Endodermal cell (in vitro differentiated cells): Measurements from ENCODE around the gene CSF1. TPM values are rescaled to one million over a fixed set of nuclear protein-coding genes. Genes with fewer than 3 reads are reported as not detected.

Experiments
- DNase-seq: peaks from one replicate; pipeline ENCODE4 v3.0.0-alpha.2; 2017
- H3K27ac ChIP-seq: 2 replicates; pipeline ENCODE4 v1.5.1; 2013; ENCODE audit warnings: mild to moderate bottlenecking, low read depth, low read length, moderate library complexity
- H3K27me3 ChIP-seq: 2 replicates; pipeline ENCODE4 v1.6.1; 2013; ENCODE audit warnings: mild to moderate bottlenecking, low read length, moderate library complexity; ENCODE audit not compliant: insufficient read depth, control insufficient read depth, poor library complexity, severe bottlenecking
- H3K36me3 ChIP-seq: 2 replicates; pipeline ENCODE4 v1.7.0; 2013; ENCODE audit warnings: mild to moderate bottlenecking, low read length, moderate library complexity; ENCODE audit not compliant: control insufficient read depth, insufficient read depth
- H3K4me1 ChIP-seq: one replicate; pipeline ENCODE4 v1.7.0; 2013; ENCODE audit warnings: low read length; ENCODE audit not compliant: control insufficient read depth, insufficient read depth
- H3K4me3 ChIP-seq: 2 replicates; pipeline ENCODE4 v1.5.1; 2013; ENCODE audit warnings: mild to moderate bottlenecking, low read length, moderate library complexity
- H3K9ac ChIP-seq: 2 replicates; pipeline ENCODE4 v1.6.1; 2013; ENCODE audit warnings: mild to moderate bottlenecking, low read length, moderate library complexity; ENCODE audit not compliant: poor library complexity, severe bottlenecking; ENCODE audit errors: extremely low read depth
- H3K9me3 ChIP-seq: 2 replicates; pipeline ENCODE4 v1.6.1; 2013; ENCODE audit warnings: mild to moderate bottlenecking, low read length, moderate library complexity; ENCODE audit not compliant: control insufficient read depth
- H3K27ac Mint-ChIP-seq: 2 replicates; pipeline ENCODE4 v1.8.0; 2020; ENCODE audit warnings: mixed read lengths
- H3K27me3 Mint-ChIP-seq: 2 replicates; pipeline ENCODE4 v1.8.0; 2021; ENCODE audit warnings: mild to moderate bottlenecking, mixed read lengths; ENCODE audit not compliant: insufficient read depth
- H3K36me3 Mint-ChIP-seq: 2 replicates; pipeline ENCODE4 v1.8.0; 2020; ENCODE audit warnings: low read depth, mixed read lengths
- H3K4me1 Mint-ChIP-seq: 2 replicates; pipeline ENCODE4 v1.8.0; 2020; ENCODE audit warnings: mixed read lengths
- H3K4me3 Mint-ChIP-seq: 2 replicates; pipeline ENCODE4 v1.8.0; 2020; ENCODE audit warnings: mild to moderate bottlenecking, moderate library complexity, mixed read lengths
- H3K9me3 Mint-ChIP-seq: 2 replicates; pipeline ENCODE4 v1.8.0; 2020; ENCODE audit warnings: mild to moderate bottlenecking, mixed read lengths
- WGBS, 2 experiments: methylation state at CpG; one replicate each; pipeline versions ENCODE4 v1.1.5 to v1.1.7; 2013; ENCODE audit warnings: missing lambda C conversion rate in 2 of 2, mixed read lengths in 1 of 2; ENCODE audit not compliant: insufficient coverage in 1 of 2, insufficient read length in 1 of 2; 5-methylcytosine and 5-hydroxymethylcytosine counted together
- total RNA-seq, 2 donors: library from RNA; stranded (reverse); fragmentation: NEBNext Ultra II Directional in 1 of 2; extraction: Animal tissue kit (Norgen Biotek cat#: 25700) in 1 of 2; gene quantifications; 2 replicates in 1 of 2; 3 replicates in 1 of 2; pipeline ENCODE4 v1.2.1, GENCODE V29; 2021
- TF ChIP-seq, protein P1 (sequence below): fragments of 200-600 bp; sonication (generic); conservative IDR thresholded peaks from 2 replicates; pipeline ENCODE4 v1.5.0; 2021; ENCODE audit warnings: antibody characterized with exemption, mild to moderate bottlenecking

Gene CSF1
- total RNA-seq, 2 donors from 2014 or later, result 1.0 to 2.1 TPM

GRCh38 chr1:109889094-109889493 lies 21.6 kb upstream of the CSF1 start:
- H3K36me3 Mint-ChIP-seq, result no peaks in the 10 kb centered on the region
- H3K27ac ChIP-seq, result no peak overlapping the region
- H3K27me3 Mint-ChIP-seq, result peaks cover 16% of the 10 kb centered on the region
- peaks cover 5% of the 10 kb centered on the region for H3K4me1 ChIP-seq
- no peak overlapping the region for H3K4me3 Mint-ChIP-seq
- 93 to 96% methylated on average over 3 of the region's 3 CpGs for WGBS, 2 experiments
- no peaks in the 10 kb centered on the region for H3K9me3 ChIP-seq
- no peak overlapping the region for H3K9ac ChIP-seq
- H3K27ac Mint-ChIP-seq, result no peak overlapping the region
- TF ChIP-seq, protein P1, sequence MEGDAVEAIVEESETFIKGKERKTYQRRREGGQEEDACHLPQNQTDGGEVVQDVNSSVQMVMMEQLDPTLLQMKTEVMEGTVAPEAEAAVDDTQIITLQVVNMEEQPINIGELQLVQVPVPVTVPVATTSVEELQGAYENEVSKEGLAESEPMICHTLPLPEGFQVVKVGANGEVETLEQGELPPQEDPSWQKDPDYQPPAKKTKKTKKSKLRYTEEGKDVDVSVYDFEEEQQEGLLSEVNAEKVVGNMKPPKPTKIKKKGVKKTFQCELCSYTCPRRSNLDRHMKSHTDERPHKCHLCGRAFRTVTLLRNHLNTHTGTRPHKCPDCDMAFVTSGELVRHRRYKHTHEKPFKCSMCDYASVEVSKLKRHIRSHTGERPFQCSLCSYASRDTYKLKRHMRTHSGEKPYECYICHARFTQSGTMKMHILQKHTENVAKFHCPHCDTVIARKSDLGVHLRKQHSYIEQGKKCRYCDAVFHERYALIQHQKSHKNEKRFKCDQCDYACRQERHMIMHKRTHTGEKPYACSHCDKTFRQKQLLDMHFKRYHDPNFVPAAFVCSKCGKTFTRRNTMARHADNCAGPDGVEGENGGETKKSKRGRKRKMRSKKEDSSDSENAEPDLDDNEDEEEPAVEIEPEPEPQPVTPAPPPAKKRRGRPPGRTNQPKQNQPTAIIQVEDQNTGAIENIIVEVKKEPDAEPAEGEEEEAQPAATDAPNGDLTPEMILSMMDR, result no peak
- no peak for DNase-seq
- H3K9me3 Mint-ChIP-seq, result no peaks in the 10 kb centered on the region
- H3K4me3 ChIP-seq, result no peak overlapping the region
- no peaks in the 10 kb centered on the region for H3K36me3 ChIP-seq
- no peaks in the 10 kb centered on the region for H3K27me3 ChIP-seq
- H3K4me1 Mint-ChIP-seq, result peaks cover 11% of the 10 kb centered on the region

- no peaks in the 10 kb centered on the region for H3K36me3 ChIP-seq
- no peaks in the 10 kb centered on the region for H3K27me3 ChIP-seq
- Mint-ChIP-seq H3K27me3 (peaks cover 15% of the 10 kb centered on the region), H3K4me3 (no peak overlapping the region), H3K36me3 (no peaks in the 10 kb centered on the region), H3K27ac (no peak overlapping the region), H3K9me3 (no peaks in the 10 kb centered on the region), H3K4me1 (peaks cover 4% of the 10 kb centered on the region)
- H3K4me1 ChIP-seq, result no peaks in the 10 kb centered on the region
- H3K27ac ChIP-seq, result no peak overlapping the region
- DNase-seq, result no peak
- no peak overlapping the region for H3K9ac ChIP-seq
- H3K9me3 ChIP-seq, result no peaks in the 10 kb centered on the region
- TF ChIP-seq, protein P1, result no peak
- 90 to 95% methylated on average over 3 of the region's 5 CpGs for WGBS, 2 experiments
- no peak overlapping the region for H3K4me3 ChIP-seq
Measured at GRCh38 chr1:109890115-109890953, 20.3 kb upstream of the CSF1 start.

GRCh38 chr1:109891930-109892329 lies 18.7 kb upstream of the CSF1 start:
- H3K4me3 ChIP-seq, result no peak overlapping the region
- Mint-ChIP-seq H3K4me3 (no peak overlapping the region), H3K36me3 (no peaks in the 10 kb centered on the region), H3K27me3 (peaks cover 7% of the 10 kb centered on the region), H3K9me3 (no peaks in the 10 kb centered on the region), H3K27ac (no peak overlapping the region), H3K4me1 (no peaks in the 10 kb centered on the region)
- H3K9me3 ChIP-seq, result no peaks in the 10 kb centered on the region
- 89 to 93% methylated on average over 6 to 7 of the region's 7 CpGs for WGBS, 2 experiments
- no peaks in the 10 kb centered on the region for H3K4me1 ChIP-seq
- H3K27me3 ChIP-seq, result no peaks in the 10 kb centered on the region
- TF ChIP-seq, protein P1, result no peak
- H3K27ac ChIP-seq, result no peak overlapping the region
- H3K36me3 ChIP-seq, result no peaks in the 10 kb centered on the region
- no peak for DNase-seq
- no peak overlapping the region for H3K9ac ChIP-seq
